CD4-positive, alpha-beta T cell (primary cell): ENCODE data around the gene SLC16A11. TPM values are rescaled to one million over a fixed set of nuclear protein-coding genes. Genes with fewer than 3 reads are reported as not detected.
"Not testable (repeated sequence)": the region's sequence is repeated elsewhere in the genome, so short reads cannot be mapped to it uniquely, and the experiment has no call there.

Experiments used
- ATAC-seq: fragments of 200-7000 bp; cut with Tn5 transposase; one replicate; pipeline ENCODE4 v1.10.0; 2022; ENCODE audit warnings: mild to moderate bottlenecking; ENCODE audit not compliant: poor library complexity
- CTCF ChIA-PET: fragments of 350-600 bp; sonication (Branson Sonifier 250); formaldehyde crosslinking; loops from one replicate; lab custom pipeline; 2021; ENCODE audit warnings: antibody characterized with exemption, inconsistent platforms; lab: Charles Lee
- POLR2A ChIA-PET: fragments of 350-600 bp; sonication (Branson Sonifier 250); formaldehyde crosslinking; loops from one replicate; lab custom pipeline; 2021; ENCODE audit warnings: antibody characterized with exemption, inconsistent platforms; lab: Charles Lee
- DNase-seq, 14 experiments: peaks; one replicate each; pipeline ENCODE4 v3.0.0-alpha.2; 2013 to 2020; ENCODE audit warnings: mixed read lengths in 2 of 14
- H3K27ac ChIP-seq, 2 donors: one replicate each; pipeline versions ENCODE4 v1.5.1 to v1.7.0; 2013; ENCODE audit warnings: low read length in 2 of 2, low read depth in 1 of 2, mild to moderate bottlenecking in 1 of 2
- H3K27me3 ChIP-seq, 2 experiments: 1 replicate in 1 of 2; 2 replicates in 1 of 2; pipeline versions ENCODE4 v1.6.1 to v1.7.0; 2013; ENCODE audit warnings: low read length in 2 of 2, control low read depth in 1 of 2, mild to moderate bottlenecking in 1 of 2, moderate library complexity in 1 of 2; ENCODE audit not compliant: insufficient read depth in 2 of 2, control insufficient read depth in 1 of 2
- H3K36me3 ChIP-seq: one replicate; pipeline ENCODE4 v1.6.1; 2013; ENCODE audit warnings: low read length, control low read depth; ENCODE audit not compliant: insufficient read depth
- H3K4me1 ChIP-seq: one replicate; pipeline ENCODE4 v1.6.1; 2013; ENCODE audit warnings: low read length, control low read depth; ENCODE audit not compliant: insufficient read depth
- H3K4me3 ChIP-seq: one replicate; pipeline ENCODE4 v1.5.1; 2013; ENCODE audit warnings: mild to moderate bottlenecking, low read length, moderate library complexity
- H3K9me3 ChIP-seq, 2 experiments: 1 replicate in 1 of 2; 2 replicates in 1 of 2; pipeline versions ENCODE4 v1.6.1 to v1.7.0; 2013; ENCODE audit warnings: low read length in 2 of 2, mild to moderate bottlenecking in 2 of 2, control low read depth in 1 of 2, moderate library complexity in 1 of 2; ENCODE audit not compliant: control insufficient read depth in 1 of 2, insufficient read depth in 1 of 2
- H3K27ac Mint-ChIP-seq: one replicate; pipeline ENCODE4 v1.8.0; 2020; ENCODE audit warnings: mixed read lengths
- H3K27me3 Mint-ChIP-seq: one replicate; pipeline ENCODE4 v1.8.0; 2021; ENCODE audit warnings: mixed read lengths
- H3K36me3 Mint-ChIP-seq: one replicate; pipeline ENCODE4 v1.8.0; 2021; ENCODE audit warnings: low read depth, mixed read lengths
- H3K4me1 Mint-ChIP-seq: one replicate; pipeline ENCODE4 v1.8.0; 2021; ENCODE audit warnings: low read depth, mixed read lengths
- H3K4me3 Mint-ChIP-seq: one replicate; pipeline ENCODE4 v1.8.0; 2020; ENCODE audit warnings: mild to moderate bottlenecking, mixed read lengths
- H3K9me3 Mint-ChIP-seq: one replicate; pipeline ENCODE4 v1.8.0; 2020; ENCODE audit warnings: mixed read lengths
- intact Hi-C, 2 experiments: fragments of 100-400 bp; cut with DNase I in 1 of 2; cut with micrococcal nuclease in 1 of 2; formaldehyde crosslinking; loops; one replicate each; pipeline versions ENCODE4 v1.15.1 to v1.9.0; 2023 to 2025; cut with DNase I, micrococcal nuclease
- polyA plus RNA-seq, 2 donors: library from polyadenylated mRNA; unstranded; fragments of 120-200 nt; gene quantifications; one replicate each; pipeline ENCODE4 v1.2.1, GENCODE V29; 2013
- total RNA-seq, 174 experiments: library from RNA in 2 of 174; stranded (reverse) in 2 of 174; gene quantifications; one replicate each; pipeline ENCODE4 v1.2.3 and lab custom pipeline; 2021 to 2026
- TF ChIP-seq, protein P1 (sequence below): fragments of 200-600 bp; IDR thresholded peaks from one replicate; pipeline ENCODE4 v1.8.0; 2022; ENCODE audit warnings: antibody characterized with exemption, mild to moderate bottlenecking

The SLC16A11 gene
- total RNA-seq, result 1 to 10 TPM; 1.1 to 1.4 TPM
- 1.1 TPM for polyA plus RNA-seq (2013, experiment 1 of 2)
- 1.4 TPM for polyA plus RNA-seq (2013, experiment 2 of 2)
- total RNA-seq (lab: John Stamatoyannopoulos, UW), result 0.06 to 2.7 (median 0.98) reads per million in 172 experiments

GRCh38 chr17:7043497-7044198, at the start of gene SLC16A11:
SLC16A11 (minus strand) TSS chr17:7044092; CDS start chr17:7043513, 579 bp downstream.
- H3K4me1 Mint-ChIP-seq, result peaks cover 51% of the 10 kb centered on the region
- Histone ChIP-seq H3K27ac (peak within 1 kb of the TSS in 1 of 2 donors; percentile 15), H3K36me3 (no peaks in the 10 kb centered on the region), H3K4me1 (peaks cover 54% of the 10 kb centered on the region), H3K27me3 (peaks cover 0 to 5% of the 10 kb centered on the region in 2 experiments), H3K4me3 (peak within 1 kb of the TSS; percentile 60), H3K9me3 (peaks cover 0 to 7% of the 10 kb centered on the region in 2 experiments)
- ChIA-PET POLR2A (interaction anchor here (1.7 kb wide), 1 partner anchor 8 kb away, joined by 12 read pairs; the partner anchor contains the start of gene SLC16A13), CTCF (interaction anchor here (1.0 to 2.5 kb wide), 4 partner anchors 8 to 253 kb away, joined by 3 to 9 read pairs (median 6); a partner anchor contains a TSS)
- TF ChIP-seq, protein P1, sequence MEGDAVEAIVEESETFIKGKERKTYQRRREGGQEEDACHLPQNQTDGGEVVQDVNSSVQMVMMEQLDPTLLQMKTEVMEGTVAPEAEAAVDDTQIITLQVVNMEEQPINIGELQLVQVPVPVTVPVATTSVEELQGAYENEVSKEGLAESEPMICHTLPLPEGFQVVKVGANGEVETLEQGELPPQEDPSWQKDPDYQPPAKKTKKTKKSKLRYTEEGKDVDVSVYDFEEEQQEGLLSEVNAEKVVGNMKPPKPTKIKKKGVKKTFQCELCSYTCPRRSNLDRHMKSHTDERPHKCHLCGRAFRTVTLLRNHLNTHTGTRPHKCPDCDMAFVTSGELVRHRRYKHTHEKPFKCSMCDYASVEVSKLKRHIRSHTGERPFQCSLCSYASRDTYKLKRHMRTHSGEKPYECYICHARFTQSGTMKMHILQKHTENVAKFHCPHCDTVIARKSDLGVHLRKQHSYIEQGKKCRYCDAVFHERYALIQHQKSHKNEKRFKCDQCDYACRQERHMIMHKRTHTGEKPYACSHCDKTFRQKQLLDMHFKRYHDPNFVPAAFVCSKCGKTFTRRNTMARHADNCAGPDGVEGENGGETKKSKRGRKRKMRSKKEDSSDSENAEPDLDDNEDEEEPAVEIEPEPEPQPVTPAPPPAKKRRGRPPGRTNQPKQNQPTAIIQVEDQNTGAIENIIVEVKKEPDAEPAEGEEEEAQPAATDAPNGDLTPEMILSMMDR, result no peak
- intact Hi-C loops, result loop anchor here (2.0 to 10.0 kb wide), 4 partner anchors 309 to 641 kb away; partner anchors contain the start of genes KCTD11 (in 1 of the 2), MPDU1 (in 1 of the 2), SOX15 (in 1 of the 2) and TP53 (in 1 of the 2)
- H3K27ac Mint-ChIP-seq, result peak within 1 kb of the TSS; percentile 92
- DNase-seq (peak in 8 of 14 experiments; percentile 12 to 56 (median 35)), ATAC-seq (peak; percentile 6)
- H3K4me3 Mint-ChIP-seq, result peak within 1 kb of the TSS; percentile 86
- H3K27me3 Mint-ChIP-seq, result no peaks in the 10 kb centered on the region
- no peaks in the 10 kb centered on the region for H3K9me3 Mint-ChIP-seq
- H3K36me3 Mint-ChIP-seq, result no peaks in the 10 kb centered on the region

- ATAC-seq, H3K9me3 Mint-ChIP-seq, H3K36me3 Mint-ChIP-seq, intact Hi-C loops, H3K4me1 ChIP-seq, H3K9me3 ChIP-seq, H3K4me3 Mint-ChIP-seq, H3K27ac ChIP-seq, POLR2A ChIA-PET, H3K4me3 ChIP-seq, CTCF ChIA-PET, H3K36me3 ChIP-seq, H3K27ac Mint-ChIP-seq, H3K27me3 ChIP-seq: not testable (repeated sequence)
- Mint-ChIP-seq H3K27me3 (peaks cover 34% of the 10 kb centered on the region), H3K4me1 (peaks cover 11% of the 10 kb centered on the region)
- peak in 10 of 14 experiments; percentile 4 to 57 (median 18) for DNase-seq
Observed at GRCh38 chr17:7091311-7092005, 47.6 kb upstream of the SLC16A11 start.

DNA sequence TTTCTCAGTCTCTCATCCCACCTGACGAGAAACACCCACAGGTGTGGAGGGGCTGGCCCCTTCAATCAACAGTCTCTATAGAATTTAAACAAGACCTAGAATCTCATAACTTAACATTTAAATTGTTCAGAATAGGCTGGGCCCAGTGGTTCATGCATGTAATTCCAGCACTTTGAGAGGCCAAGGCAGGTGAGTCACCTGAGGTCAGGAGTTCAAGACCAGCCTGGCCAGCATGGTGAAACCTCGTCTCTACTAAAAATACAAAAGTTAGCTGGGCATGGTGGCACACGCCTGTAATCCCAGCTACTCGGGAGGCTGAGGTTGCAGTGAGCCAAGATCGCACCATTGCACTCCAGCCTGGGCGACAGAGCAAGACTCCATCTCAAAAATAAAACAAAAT, 45.7 kb upstream of the SLC16A11 start:
- CTCF ChIA-PET, H3K9me3 Mint-ChIP-seq, ATAC-seq, H3K4me3 ChIP-seq, H3K4me1 ChIP-seq, H3K4me3 Mint-ChIP-seq, H3K27ac Mint-ChIP-seq, H3K9me3 ChIP-seq, POLR2A ChIA-PET, intact Hi-C loops, H3K27me3 ChIP-seq, H3K36me3 ChIP-seq, H3K36me3 Mint-ChIP-seq, H3K4me1 Mint-ChIP-seq, H3K27ac ChIP-seq, DNase-seq: not testable (repeated sequence)
- H3K27me3 Mint-ChIP-seq, result peaks cover 35% of the 10 kb centered on the region

- H3K4me3 ChIP-seq, ATAC-seq, POLR2A ChIA-PET, H3K27ac Mint-ChIP-seq, H3K4me3 Mint-ChIP-seq, H3K27ac ChIP-seq, H3K27me3 ChIP-seq, H3K9me3 ChIP-seq, H3K36me3 Mint-ChIP-seq, H3K4me1 ChIP-seq, H3K9me3 Mint-ChIP-seq, intact Hi-C loops, CTCF ChIA-PET, H3K36me3 ChIP-seq, DNase-seq: not testable (repeated sequence)
- peaks cover 40% of the 10 kb centered on the region for H3K27me3 Mint-ChIP-seq
- H3K4me1 Mint-ChIP-seq, result peaks cover 11% of the 10 kb centered on the region
Observed at GRCh38 chr17:7088442-7088841, 44.5 kb upstream of the SLC16A11 start.
